ENCODE measurements around the gene TTL.
"Not testable (repeated sequence)": the region's sequence is repeated elsewhere in the genome, so short reads cannot be mapped to it uniquely, and the experiment has no call there.

TTL gene

GRCh38 chr2:112493858-112494648, 12.1 kb downstream of the TTL start:
- peaks cover 13% of the 10 kb centered on the region for H3K36me3 ChIP-seq
- no peaks in the 10 kb centered on the region for H3K27me3 ChIP-seq (ENCODE audit: insufficient read depth, low read depth, severe bottlenecking)
- TF ChIP-seq CTCF (IDR thresholded peaks at IDR 0.05; ENCODE audit: low read depth, low read length), result no peak
- H3K27ac ChIP-seq, result peak overlapping the region; percentile 41
- no peak overlapping the region for H3K4me3 ChIP-seq (ENCODE audit: low read depth, low read length)
- DNase-seq, result peak; percentile 70
- no peaks in the 10 kb centered on the region for H3K9me3 ChIP-seq (ENCODE audit: severe bottlenecking)

GRCh38 chr2:112494828-112495227, 12.9 kb downstream of the TTL start:
- peak overlapping the region; percentile 34 for H3K27ac ChIP-seq

GRCh38 chr2:112495878-112496277, 13.9 kb downstream of the TTL start:
- DNase-seq; H3K9me3 ChIP-seq (ENCODE audit: severe bottlenecking); H3K4me3 ChIP-seq (ENCODE audit: low read depth, low read length); H3K27ac ChIP-seq; H3K36me3 ChIP-seq; H3K27me3 ChIP-seq (ENCODE audit: insufficient read depth, low read depth, severe bottlenecking): not testable (repeated sequence)

More at GRCh38 chr2:112494828-112495227, 12.9 kb downstream of the TTL start:
- Histone ChIP-seq H3K9me3 (ENCODE audit: severe bottlenecking) (no peaks in the 10 kb centered on the region), H3K36me3 (peaks cover 10% of the 10 kb centered on the region), H3K4me3 (ENCODE audit: low read depth, low read length) (no peak overlapping the region), H3K27me3 (ENCODE audit: insufficient read depth, low read depth, severe bottlenecking) (no peaks in the 10 kb centered on the region)
- DNase-seq, result no peak
- no peak for TF ChIP-seq CTCF (IDR thresholded peaks at IDR 0.05; ENCODE audit: low read depth, low read length)

- peak; percentile 33 for DNase-seq
- not testable (repeated sequence) for H3K27ac ChIP-seq; H3K4me3 ChIP-seq (ENCODE audit: low read depth, low read length); H3K9me3 ChIP-seq (ENCODE audit: severe bottlenecking); H3K27me3 ChIP-seq (ENCODE audit: insufficient read depth, low read depth, severe bottlenecking)
- H3K36me3 ChIP-seq, result peaks cover 14% of the 10 kb centered on the region
Measured at GRCh38 chr2:112500850-112501484, 19.0 kb downstream of the TTL start.

GRCh38 chr2:112509239-112509998, 27.5 kb downstream of the TTL start:
- not testable (repeated sequence) for H3K4me3 ChIP-seq (ENCODE audit: low read depth, low read length); H3K27me3 ChIP-seq (ENCODE audit: insufficient read depth, low read depth, severe bottlenecking); H3K9me3 ChIP-seq (ENCODE audit: severe bottlenecking); H3K27ac ChIP-seq; DNase-seq
- peaks cover 15% of the 10 kb centered on the region for H3K36me3 ChIP-seq

- Histone ChIP-seq H3K27ac (no peak overlapping the region), H3K36me3 (peaks cover 26% of the 10 kb centered on the region), H3K27me3 (ENCODE audit: insufficient read depth, low read depth, severe bottlenecking) (no peaks in the 10 kb centered on the region), H3K9me3 (ENCODE audit: severe bottlenecking) (no peaks in the 10 kb centered on the region), H3K4me3 (ENCODE audit: low read depth, low read length) (no peak overlapping the region)
- no peak for DNase-seq
- TF ChIP-seq CTCF (IDR thresholded peaks at IDR 0.05; ENCODE audit: low read depth, low read length), result no peak
Measured at GRCh38 chr2:112516801-112517200, 34.8 kb downstream of the TTL start.

- Histone ChIP-seq H3K4me3 (ENCODE audit: low read depth, low read length) (no peak overlapping the region), H3K27me3 (ENCODE audit: insufficient read depth, low read depth, severe bottlenecking) (no peaks in the 10 kb centered on the region), H3K9me3 (ENCODE audit: severe bottlenecking) (no peaks in the 10 kb centered on the region), H3K36me3 (peaks cover 29% of the 10 kb centered on the region), H3K27ac (no peak overlapping the region)
- no peak for TF ChIP-seq CTCF (IDR thresholded peaks at IDR 0.05; ENCODE audit: low read depth, low read length)
- no peak for DNase-seq
Measured at GRCh38 chr2:112518807-112519206, 36.9 kb downstream of the TTL start.

All from WERI-Rb-1 (cell line).